ENCODE data around the gene ITGAL. TPM values are rescaled to one million over a fixed set of nuclear protein-coding genes. Genes with fewer than 3 reads are reported as not detected.

Gene ITGAL
- total RNA-seq, 2 donors from 2014 or later = not detected

DNA sequence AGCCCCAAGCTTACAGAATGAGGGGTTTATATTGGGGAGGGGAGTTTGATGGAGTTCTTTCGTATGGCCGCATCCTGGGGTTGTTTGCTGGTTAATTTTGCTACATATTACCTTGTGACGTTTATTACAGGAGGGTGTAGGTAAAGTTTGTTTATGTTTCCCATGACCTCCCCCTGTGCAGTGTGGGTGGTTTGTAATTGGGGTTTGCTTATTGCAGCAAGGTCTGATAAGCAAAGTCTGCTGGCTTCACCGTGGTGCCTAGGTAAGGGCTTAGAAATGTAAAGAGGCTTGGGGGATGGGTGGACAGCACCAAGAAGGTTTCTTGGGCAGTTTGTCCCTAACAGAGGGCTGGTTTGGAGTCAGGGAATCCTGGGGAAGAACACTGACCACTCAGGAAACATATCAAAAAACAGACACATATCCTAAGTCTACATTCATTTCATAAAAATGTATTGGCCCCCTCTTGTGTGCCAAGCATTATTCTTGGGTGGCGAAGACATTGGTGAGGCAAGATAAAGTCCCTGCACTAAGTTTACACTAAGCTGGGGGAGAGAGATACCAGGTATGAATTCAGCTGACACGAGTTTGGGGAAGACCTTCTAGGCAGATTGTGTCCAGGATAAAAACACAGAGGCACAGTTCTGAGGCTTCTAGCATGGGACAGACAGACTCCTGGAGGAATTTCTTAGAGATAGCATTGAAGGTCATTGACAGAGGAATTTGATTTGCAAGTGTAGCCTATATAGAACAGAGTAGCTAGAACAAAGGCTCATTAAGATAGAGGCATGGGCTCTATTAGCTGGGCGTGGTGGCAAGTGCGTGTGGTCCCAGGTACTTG lies 76.1 kb downstream of the ITGAL start:
- no peak overlapping the region for H3K4me3 Mint-ChIP-seq
- DNase-seq = no peak
- peaks cover 20% of the 10 kb centered on the region for H3K36me3 Mint-ChIP-seq (ENCODE audit: low read depth)
- 82 to 89% methylated on average over 4 to 8 of the region's 8 CpGs for WGBS, 2 experiments (ENCODE audit: insufficient coverage in 1 of 2, insufficient read length in 1 of 2)
- no peaks in the 10 kb centered on the region for H3K27me3 Mint-ChIP-seq (ENCODE audit: insufficient read depth)
- no peaks in the 10 kb centered on the region for H3K27me3 ChIP-seq (ENCODE audit: control insufficient read depth, insufficient read depth, low read length, poor library complexity, severe bottlenecking)
- TF ChIP-seq, protein P1, sequence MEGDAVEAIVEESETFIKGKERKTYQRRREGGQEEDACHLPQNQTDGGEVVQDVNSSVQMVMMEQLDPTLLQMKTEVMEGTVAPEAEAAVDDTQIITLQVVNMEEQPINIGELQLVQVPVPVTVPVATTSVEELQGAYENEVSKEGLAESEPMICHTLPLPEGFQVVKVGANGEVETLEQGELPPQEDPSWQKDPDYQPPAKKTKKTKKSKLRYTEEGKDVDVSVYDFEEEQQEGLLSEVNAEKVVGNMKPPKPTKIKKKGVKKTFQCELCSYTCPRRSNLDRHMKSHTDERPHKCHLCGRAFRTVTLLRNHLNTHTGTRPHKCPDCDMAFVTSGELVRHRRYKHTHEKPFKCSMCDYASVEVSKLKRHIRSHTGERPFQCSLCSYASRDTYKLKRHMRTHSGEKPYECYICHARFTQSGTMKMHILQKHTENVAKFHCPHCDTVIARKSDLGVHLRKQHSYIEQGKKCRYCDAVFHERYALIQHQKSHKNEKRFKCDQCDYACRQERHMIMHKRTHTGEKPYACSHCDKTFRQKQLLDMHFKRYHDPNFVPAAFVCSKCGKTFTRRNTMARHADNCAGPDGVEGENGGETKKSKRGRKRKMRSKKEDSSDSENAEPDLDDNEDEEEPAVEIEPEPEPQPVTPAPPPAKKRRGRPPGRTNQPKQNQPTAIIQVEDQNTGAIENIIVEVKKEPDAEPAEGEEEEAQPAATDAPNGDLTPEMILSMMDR (conservative IDR thresholded peaks at IDR 0.05) = no peak
- H3K4me1 Mint-ChIP-seq = peaks cover 30% of the 10 kb centered on the region
- peaks cover 10% of the 10 kb centered on the region for H3K36me3 ChIP-seq (ENCODE audit: control insufficient read depth, insufficient read depth, low read length)
- peaks cover 35% of the 10 kb centered on the region for H3K9me3 Mint-ChIP-seq
- no peak overlapping the region for H3K9ac ChIP-seq (ENCODE audit: extremely low read depth, low read length, poor library complexity, severe bottlenecking)
- peaks cover 33% of the 10 kb centered on the region for H3K9me3 ChIP-seq (ENCODE audit: control insufficient read depth, low read length)
- peak overlapping the region; percentile 56 for H3K27ac Mint-ChIP-seq
- H3K4me1 ChIP-seq (ENCODE audit: control insufficient read depth, insufficient read depth, low read length) = peaks cover 13% of the 10 kb centered on the region
- no peak overlapping the region for H3K4me3 ChIP-seq (ENCODE audit: low read length)
- no peak overlapping the region for H3K27ac ChIP-seq (ENCODE audit: low read depth, low read length)

DNA sequence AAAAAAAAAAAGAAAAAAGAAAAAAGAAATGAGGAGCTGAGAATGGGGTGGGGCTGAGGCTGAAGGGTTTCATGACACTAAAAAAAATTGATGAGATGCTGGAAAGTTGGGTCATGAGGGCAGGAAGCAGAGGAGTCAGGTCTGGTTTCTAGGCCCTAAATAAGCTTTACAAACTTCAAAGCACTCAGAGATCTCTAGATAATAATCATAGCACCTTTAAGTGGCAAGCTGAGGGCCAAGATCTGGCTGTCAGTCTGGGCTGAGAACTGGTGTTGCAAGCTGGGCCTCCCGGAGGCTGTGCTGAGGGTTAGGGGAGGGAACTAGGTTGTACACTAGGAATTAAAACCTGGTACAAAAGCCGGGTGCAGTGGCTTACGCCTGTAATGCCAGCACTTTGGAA lies 79.2 kb downstream of the ITGAL start:
- Mint-ChIP-seq H3K27me3 (ENCODE audit: insufficient read depth) (no peaks in the 10 kb centered on the region), H3K4me1 (peaks cover 31% of the 10 kb centered on the region), H3K4me3 (no peak overlapping the region), H3K36me3 (ENCODE audit: low read depth) (peaks cover 38% of the 10 kb centered on the region), H3K9me3 (peaks cover 20% of the 10 kb centered on the region), H3K27ac (no peak overlapping the region)
- Histone ChIP-seq H3K36me3 (ENCODE audit: control insufficient read depth, insufficient read depth, low read length) (peaks cover 33% of the 10 kb centered on the region), H3K4me1 (ENCODE audit: control insufficient read depth, insufficient read depth, low read length) (peaks cover 10% of the 10 kb centered on the region), H3K9me3 (ENCODE audit: control insufficient read depth, low read length) (peaks cover 8% of the 10 kb centered on the region), H3K4me3 (ENCODE audit: low read length) (no peak overlapping the region), H3K9ac (ENCODE audit: extremely low read depth, low read length, poor library complexity, severe bottlenecking) (no peak overlapping the region), H3K27ac (ENCODE audit: low read depth, low read length) (no peak overlapping the region), H3K27me3 (ENCODE audit: control insufficient read depth, insufficient read depth, low read length, poor library complexity, severe bottlenecking) (no peaks in the 10 kb centered on the region)
- WGBS, 2 experiments (ENCODE audit: insufficient coverage in 1 of 2, insufficient read length in 1 of 2) = 87 to 92% methylated on average over 3 of the region's 3 CpGs
- DNase-seq = no peak
- TF ChIP-seq, protein P1 (conservative IDR thresholded peaks at IDR 0.05) = no peak

DNA sequence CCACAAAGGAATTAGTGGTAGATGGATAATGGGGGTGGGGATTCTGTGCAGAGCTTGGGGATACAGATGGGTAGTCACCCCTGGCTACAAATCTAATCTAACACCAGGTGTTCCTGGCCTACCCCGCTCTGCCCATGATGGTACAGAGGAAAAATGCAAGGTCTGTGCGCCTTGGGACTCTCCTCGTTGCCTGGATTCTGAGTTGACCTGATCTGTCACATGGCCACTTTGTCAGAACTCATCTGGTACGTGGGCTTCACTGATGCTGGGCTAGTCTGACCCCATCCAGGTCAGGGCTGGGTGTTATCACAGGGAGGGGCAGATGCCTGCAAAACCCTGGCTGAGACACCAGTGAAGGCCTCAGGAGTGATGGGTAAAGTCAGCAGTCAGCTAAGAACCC lies 80.4 kb downstream of the ITGAL start:
- Mint-ChIP-seq H3K9me3 (peaks cover 9% of the 10 kb centered on the region), H3K27ac (peak overlapping the region; percentile 18), H3K4me1 (peaks cover 31% of the 10 kb centered on the region), H3K36me3 (ENCODE audit: low read depth) (peaks cover 35% of the 10 kb centered on the region), H3K27me3 (ENCODE audit: insufficient read depth) (no peaks in the 10 kb centered on the region), H3K4me3 (no peak overlapping the region)
- H3K9me3 ChIP-seq (ENCODE audit: control insufficient read depth, low read length) = peaks cover 4% of the 10 kb centered on the region
- peaks cover 33% of the 10 kb centered on the region for H3K36me3 ChIP-seq (ENCODE audit: control insufficient read depth, insufficient read depth, low read length)
- no peak overlapping the region for H3K4me3 ChIP-seq (ENCODE audit: low read length)
- H3K27me3 ChIP-seq (ENCODE audit: control insufficient read depth, insufficient read depth, low read length, poor library complexity, severe bottlenecking) = no peaks in the 10 kb centered on the region
- DNase-seq = no peak
- H3K9ac ChIP-seq (ENCODE audit: extremely low read depth, low read length, poor library complexity, severe bottlenecking) = no peak overlapping the region
- WGBS, 2 experiments (ENCODE audit: insufficient coverage in 1 of 2, insufficient read length in 1 of 2) = 93 to 95% methylated on average over 3 to 4 of the region's 4 CpGs
- no peak overlapping the region for H3K27ac ChIP-seq (ENCODE audit: low read depth, low read length)
- TF ChIP-seq, protein P1 (conservative IDR thresholded peaks at IDR 0.05) = no peak
- H3K4me1 ChIP-seq (ENCODE audit: control insufficient read depth, insufficient read depth, low read length) = peaks cover 10% of the 10 kb centered on the region
